HG03039 (cell line): ENCODE data around the gene SUGCT.

Experiments
- ATAC-seq: cut with Tn5 transposase; IDR thresholded peaks from one replicate; pipeline ENCODE4 v1.9.1; 2021; ENCODE audit warnings: mild to moderate bottlenecking, moderate library complexity; ENCODE audit not compliant: unreplicated experiment

Gene SUGCT

DNA sequence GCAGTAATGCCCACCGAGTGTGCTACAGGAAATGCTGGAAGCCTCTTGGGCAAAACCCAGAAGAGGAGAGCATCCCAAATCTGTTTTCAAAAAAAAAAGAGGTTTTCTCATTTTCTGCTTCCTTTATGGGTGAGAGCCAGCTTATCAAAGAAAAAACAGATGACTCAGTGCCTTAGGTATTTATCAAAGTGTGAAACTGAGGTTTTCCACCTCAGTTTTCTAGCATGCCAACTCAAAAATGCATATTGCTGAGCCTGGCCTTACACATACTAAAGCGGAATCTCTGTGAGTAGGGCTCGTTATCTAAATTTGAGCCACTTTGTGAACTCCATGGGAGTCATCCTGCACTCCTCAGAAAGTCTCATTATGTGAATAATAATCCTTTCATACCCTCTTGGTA is 705.1 kb downstream of the SUGCT start:
- no peak for ATAC-seq

DNA sequence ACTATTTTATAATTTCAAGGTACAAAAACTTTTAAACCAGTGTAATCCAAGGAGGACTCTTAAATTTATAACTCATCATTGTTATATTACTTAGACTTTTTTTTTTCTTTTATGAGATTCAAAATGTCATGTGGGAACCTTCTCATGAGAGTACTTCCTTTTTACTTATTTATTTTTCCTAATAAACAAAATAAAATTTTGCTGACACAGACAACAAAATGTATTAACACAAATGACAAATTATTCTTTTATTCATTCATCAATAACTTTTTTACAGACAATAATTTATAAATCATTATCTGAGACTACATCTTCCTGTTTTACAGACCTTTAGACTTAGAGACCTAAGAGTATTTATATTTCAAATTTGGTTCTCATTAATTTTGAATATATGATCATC is 706.2 kb downstream of the SUGCT start:
- ATAC-seq = no peak

GRCh38 chr7:40842641-40843040 is 707.8 kb downstream of the SUGCT start:
- ATAC-seq = no peak

- ATAC-seq = no peak
Observed at GRCh38 chr7:40843338-40843985, 708.7 kb downstream of the SUGCT start.

- ATAC-seq = no peak
Observed at GRCh38 chr7:40845943-40846342, 711.1 kb downstream of the SUGCT start.

DNA sequence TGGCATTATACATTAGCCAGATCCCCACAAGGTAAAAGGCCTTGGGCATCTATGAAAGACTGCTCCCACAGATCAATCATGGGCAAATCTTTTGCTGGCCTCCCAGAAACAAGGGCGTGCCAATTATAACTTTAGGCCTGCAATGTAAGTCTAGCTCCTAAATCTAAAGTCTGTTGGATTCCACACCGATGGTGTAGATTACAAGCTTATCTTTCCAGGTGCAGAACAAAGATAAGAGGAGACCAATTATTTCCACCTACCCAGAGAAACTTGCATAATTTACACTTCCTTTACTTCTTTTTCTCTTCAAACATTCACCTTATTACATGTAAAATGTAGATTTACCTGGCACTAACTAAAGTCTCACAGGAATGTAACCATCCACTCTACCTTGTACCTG is 713.1 kb downstream of the SUGCT start:
- ATAC-seq = no peak

DNA sequence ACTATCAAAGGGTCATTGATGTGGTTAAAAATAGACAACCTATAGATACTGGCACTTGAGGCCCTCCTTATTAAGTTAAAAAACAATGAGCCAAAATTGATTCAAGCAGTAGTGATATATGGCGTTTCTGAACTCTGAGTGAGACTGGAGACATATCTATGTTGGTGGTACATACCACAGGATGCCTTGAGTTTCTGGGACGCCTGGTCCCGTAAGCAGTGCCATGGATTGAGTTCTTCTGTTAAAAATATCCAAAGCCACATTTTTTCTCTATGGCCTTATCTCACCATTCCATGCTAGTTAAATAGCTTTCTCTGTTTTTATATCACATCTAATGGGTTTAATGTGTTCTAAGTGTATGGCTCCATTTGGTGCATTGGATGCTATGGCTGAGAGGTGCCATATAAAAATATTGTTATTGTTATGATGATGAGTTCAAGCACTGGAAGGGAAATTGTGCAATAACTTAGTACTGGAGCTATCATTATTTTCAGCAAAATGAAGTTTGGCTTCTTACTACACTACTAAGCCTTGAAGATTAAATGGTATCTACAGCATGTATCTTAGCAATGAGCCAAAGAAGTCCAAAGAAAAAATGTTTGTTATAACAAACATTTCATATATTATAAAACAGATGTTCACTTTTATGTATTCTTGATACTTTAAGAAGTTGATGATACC is 713.9 kb downstream of the SUGCT start:
- no peak for ATAC-seq

DNA sequence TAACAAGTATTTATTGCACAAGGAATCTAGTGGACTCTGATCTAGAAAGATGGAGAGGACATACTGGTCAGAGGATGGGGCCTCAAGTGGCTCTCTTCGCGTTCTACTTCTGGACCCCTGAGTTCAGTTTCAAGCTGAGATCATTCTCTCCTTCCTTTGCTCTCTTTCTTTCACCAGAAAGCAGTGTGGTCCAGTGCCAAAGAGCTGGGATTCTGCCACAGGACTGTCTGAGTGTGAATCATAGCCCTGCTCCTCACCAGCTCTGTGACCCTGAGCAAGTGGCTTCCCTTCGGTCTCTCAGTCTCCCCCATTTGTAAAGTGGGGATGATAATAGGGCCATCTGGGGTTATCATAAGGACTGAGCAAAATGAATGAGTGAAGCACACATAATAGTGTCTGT is 715.2 kb downstream of the SUGCT start:
- ATAC-seq = no peak

DNA sequence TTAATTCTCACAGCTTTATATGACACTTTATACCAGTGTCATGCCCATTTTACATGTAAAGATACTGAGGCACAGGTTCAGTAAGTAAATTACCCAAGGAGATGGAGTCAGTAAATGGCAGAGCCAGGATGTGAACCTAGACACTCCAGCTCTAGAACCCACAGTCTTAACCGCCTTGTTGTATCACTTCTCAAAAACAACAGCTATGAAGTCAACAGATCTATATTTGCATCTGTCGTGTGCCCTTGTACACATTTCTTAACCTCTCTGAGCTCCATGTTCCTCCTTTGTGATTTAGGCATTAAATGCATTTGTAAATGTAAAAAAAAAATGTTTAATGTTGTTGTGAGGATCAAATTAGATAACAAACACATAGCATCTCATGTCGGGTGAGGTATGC is 716.2 kb downstream of the SUGCT start:
- ATAC-seq = no peak

- ATAC-seq = no peak
Observed at GRCh38 chr7:40859076-40859475, 724.3 kb downstream of the SUGCT start.

GRCh38 chr7:40859965-40860543 is 725.2 kb downstream of the SUGCT start:
- no peak for ATAC-seq

- no peak for ATAC-seq
Observed at GRCh38 chr7:40865441-40866233, 730.8 kb downstream of the SUGCT start.

DNA sequence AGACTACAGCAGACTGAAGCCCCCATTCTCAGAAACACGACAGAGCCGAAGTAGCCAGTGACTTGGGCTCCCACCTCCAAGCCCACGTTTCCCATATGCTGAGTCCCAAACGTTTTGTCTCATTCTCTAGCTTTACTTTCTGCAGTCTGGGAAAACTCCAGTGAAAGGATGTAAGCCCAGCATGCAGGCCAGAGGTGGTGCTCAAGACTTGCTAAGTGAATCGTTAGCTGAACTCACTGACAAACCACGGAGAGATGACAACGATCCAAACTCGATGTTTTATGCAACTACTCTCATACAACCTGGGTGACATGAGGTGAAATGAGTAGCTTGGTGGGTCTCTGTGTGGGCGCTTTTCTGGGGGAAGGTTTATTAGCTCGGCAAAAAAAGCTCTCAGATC is 731.8 kb downstream of the SUGCT start:
- ATAC-seq = no peak

DNA sequence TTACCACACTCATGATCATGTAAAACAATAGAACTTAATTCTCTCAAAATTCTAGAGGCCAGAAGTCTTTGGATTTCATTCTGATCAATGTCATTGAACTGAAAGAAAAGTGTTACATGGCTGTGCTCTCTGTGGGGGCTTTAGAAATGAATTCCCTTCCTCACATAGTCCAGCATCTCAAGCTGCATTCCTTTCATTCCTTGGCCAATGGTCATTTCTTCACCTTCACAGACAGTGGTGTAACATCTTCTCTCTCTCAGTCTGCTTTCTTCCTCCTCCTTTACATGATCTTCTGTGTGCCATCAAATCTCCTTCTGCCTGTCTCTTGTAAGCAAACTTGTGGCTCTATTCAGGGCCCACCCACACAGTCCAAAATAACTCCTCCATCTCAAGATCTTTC is 735.3 kb downstream of the SUGCT start:
- no peak for ATAC-seq

DNA sequence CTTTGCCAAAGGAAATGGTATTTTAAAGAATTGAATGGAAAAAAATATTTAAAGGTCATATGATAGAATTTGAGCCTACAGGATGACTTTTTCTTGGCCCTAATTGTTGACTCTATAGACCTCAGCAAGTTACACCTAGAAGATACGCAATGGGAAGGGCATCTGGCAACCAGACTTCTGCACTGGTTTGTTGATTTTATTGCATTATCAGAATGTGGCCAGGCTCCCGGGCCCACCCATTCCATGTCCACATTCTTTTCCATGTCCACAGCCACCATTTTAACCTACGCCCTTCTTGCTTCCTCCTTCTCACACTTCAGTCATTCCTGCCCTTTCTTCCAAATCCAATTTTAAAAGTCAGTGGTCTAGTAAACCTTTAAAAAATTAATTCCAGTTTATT is 738.4 kb downstream of the SUGCT start:
- ATAC-seq = no peak

GRCh38 chr7:40874756-40875155 is 740.0 kb downstream of the SUGCT start:
- no peak for ATAC-seq

DNA sequence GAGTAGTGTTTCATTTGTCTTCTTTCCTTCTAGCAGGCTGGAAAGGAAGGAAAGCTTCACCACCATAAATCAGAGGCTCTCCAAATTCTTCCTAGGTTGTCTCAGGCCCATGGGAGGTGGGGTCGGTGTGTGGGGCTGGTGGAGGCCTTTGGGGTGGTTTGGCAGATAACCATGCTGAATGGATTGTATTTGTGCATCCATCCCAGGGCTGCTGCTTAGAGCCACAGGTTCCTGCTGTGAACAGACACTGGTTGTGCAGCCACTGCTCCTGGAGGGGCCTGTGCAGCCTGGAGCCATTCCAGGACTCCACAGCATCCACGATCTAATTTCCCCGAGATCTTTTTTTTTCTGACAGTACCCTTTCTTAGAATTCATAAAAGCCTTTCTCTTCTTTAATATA is 741.8 kb downstream of the SUGCT start:
- ATAC-seq = no peak

DNA sequence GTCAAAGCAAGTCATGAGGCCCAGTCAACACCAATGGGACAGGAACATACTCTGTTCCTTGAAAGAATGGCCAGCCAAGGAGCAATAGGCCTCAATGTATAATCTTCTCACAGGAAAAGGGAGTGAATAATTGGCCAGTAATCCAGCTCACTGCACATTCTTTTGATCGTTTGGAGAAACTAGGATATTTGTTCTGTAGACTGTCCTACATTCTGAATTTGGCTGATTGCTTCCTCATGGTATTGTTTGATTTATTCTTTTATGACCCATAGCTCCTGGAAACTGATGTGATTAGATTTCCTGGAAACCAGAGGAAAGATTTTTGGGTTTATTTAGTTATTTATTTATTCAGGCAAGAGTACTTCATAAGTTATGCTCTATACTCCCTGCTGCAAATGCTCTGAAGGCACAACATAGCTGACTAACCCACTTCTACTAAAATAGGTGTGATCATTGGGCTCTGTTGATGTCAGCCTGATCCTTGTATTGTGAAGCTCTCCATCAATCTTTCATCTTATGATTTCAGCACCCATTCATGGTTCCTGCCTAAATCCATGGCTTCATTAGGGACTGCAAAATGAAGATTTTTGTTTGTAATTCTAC is 745.2 kb downstream of the SUGCT start:
- ATAC-seq = no peak

DNA sequence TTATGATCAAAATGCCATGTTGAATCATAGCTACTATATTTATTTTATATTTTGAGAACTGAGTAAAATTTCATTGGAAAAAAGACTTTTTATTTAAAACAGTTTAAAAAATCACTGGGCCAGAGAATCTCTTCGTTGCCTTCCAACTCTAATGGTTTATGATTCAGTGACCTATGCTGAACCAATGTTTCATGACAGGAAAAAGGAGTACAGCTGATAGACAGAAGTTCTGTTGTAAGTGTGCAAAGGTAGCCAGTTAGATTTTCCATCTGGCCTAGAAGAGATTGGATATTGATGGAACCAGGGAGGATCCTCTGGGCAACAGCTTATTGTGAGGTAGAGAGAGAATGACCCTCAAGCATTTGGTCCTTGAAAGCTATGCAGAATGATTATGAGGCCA is 745.8 kb downstream of the SUGCT start:
- no peak for ATAC-seq

DNA sequence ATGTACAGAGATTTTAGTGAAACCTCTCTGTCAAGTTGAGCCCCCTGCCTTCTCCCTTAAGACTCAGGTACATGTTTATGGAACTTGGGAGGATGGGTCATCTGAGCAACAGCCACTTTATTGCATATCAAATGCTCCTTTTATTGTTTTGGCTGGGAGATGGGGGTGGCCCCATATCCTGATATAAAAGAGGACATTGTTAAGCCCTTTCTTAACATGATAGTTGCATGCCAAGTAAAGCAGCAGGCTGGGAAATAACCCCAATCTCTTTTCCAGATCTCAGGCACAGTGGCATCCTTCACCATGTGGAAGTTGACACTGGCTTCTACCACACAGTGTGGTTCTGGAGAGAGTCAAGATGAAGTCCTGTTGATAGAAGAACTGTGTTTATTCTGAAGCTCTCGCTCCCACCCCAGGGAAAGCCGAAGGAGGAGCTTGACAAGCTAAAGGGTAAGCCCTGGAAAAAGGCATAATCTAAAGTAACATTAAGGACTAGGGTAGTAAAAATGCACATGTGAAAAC is 746.7 kb downstream of the SUGCT start:
- no peak for ATAC-seq

DNA sequence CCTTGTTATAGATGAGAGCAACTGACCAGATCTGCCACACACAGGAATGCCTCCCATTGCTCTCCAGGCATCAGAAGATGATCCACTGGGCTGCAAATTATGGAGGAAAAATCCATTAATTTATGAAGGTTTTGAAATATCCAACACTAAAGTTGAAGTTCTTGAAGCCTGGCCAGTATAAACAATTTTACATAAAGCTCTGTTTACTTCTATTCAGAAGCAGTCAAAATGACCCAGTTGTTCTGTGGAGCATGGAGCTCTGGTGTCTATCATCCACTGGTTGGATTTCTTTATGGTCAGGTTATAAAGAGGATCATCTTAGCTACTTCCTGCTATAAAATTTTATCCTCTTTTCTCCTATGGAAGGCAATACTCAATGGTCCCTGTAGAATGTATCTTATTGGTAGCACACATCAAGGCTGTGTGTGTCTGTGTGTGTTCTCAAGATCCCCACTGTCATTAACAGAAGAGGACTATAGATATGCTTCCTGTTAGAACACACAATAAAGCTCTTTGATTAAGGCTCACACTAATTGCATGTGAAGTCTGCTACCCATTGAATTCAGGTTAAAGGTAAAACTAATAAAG is 747.4 kb downstream of the SUGCT start:
- no peak for ATAC-seq
